Liver (tissue), 3 donors: ENCODE measurements around the gene SLC6A8.

Source experiments
- EGR1 ChIP-seq, 2 donors: IDR thresholded peaks; 2 replicates each; pipeline ENCODE4 v1.6.1; 2016 to 2018; ENCODE audit warnings: antibody characterized with exemption in 2 of 2, low read depth in 2 of 2
- GABPA ChIP-seq, 2 donors: IDR thresholded peaks in 1 of 2; conservative IDR thresholded peaks in 1 of 2; 2 replicates each; pipeline ENCODE4 v1.6.1; 2016; ENCODE audit warnings: antibody characterized with exemption in 2 of 2, mild to moderate bottlenecking in 1 of 2, moderate library complexity in 1 of 2
- HNF4A ChIP-seq, 2 donors: conservative IDR thresholded peaks; 2 replicates each; pipeline ENCODE4 v1.6.1; 2016; ENCODE audit warnings: antibody characterized with exemption in 2 of 2, mild to moderate bottlenecking in 2 of 2
- TAF1 ChIP-seq: conservative IDR thresholded peaks from 2 replicates; pipeline ENCODE4 v1.6.1; 2016; ENCODE audit warnings: antibody characterized with exemption, mild to moderate bottlenecking
- YY1 ChIP-seq: IDR thresholded peaks from 2 replicates; pipeline ENCODE4 v1.6.1; 2016; ENCODE audit warnings: antibody characterized with exemption, mild to moderate bottlenecking
- TF ChIP-seq, protein P1 (sequence below): fragments of 150-350 bp; IDR thresholded peaks from 2 replicates; pipeline ENCODE4 v1.5.1; 2017; ENCODE audit warnings: improper control_type of control experiment, low read depth, low read length; ENCODE audit not compliant: missing input control
- TF ChIP-seq, protein P2 (sequence below): IDR thresholded peaks from 2 replicates; pipeline ENCODE4 v1.6.1; 2016; ENCODE audit warnings: antibody characterized with exemption
- donor health status: healthy.
- donor health status: healthy.

GRCh38 chrX:153707406-153707805 lies 19.7 kb downstream of the SLC6A8 start:
- TF ChIP-seq, protein P1, sequence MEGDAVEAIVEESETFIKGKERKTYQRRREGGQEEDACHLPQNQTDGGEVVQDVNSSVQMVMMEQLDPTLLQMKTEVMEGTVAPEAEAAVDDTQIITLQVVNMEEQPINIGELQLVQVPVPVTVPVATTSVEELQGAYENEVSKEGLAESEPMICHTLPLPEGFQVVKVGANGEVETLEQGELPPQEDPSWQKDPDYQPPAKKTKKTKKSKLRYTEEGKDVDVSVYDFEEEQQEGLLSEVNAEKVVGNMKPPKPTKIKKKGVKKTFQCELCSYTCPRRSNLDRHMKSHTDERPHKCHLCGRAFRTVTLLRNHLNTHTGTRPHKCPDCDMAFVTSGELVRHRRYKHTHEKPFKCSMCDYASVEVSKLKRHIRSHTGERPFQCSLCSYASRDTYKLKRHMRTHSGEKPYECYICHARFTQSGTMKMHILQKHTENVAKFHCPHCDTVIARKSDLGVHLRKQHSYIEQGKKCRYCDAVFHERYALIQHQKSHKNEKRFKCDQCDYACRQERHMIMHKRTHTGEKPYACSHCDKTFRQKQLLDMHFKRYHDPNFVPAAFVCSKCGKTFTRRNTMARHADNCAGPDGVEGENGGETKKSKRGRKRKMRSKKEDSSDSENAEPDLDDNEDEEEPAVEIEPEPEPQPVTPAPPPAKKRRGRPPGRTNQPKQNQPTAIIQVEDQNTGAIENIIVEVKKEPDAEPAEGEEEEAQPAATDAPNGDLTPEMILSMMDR = no peak
- no peak for TF ChIP-seq HNF4A (conservative IDR thresholded peaks at IDR 0.05)
- TF ChIP-seq, protein P2, sequence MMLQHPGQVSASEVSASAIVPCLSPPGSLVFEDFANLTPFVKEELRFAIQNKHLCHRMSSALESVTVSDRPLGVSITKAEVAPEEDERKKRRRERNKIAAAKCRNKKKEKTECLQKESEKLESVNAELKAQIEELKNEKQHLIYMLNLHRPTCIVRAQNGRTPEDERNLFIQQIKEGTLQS = no peak
- TF ChIP-seq GABPA (IDR thresholded peaks at IDR 0.05 in 1 of 2, conservative IDR thresholded peaks at IDR 0.05 in 1 of 2) = no peak
- TF ChIP-seq EGR1 (IDR thresholded peaks at IDR 0.05; ENCODE audit: low read depth in 2 of 2) = no peak
- TF ChIP-seq YY1 = no peak
- no peak for TF ChIP-seq TAF1
